ENCODE measurements around the gene AMDHD2.

The AMDHD2 gene

DNA sequence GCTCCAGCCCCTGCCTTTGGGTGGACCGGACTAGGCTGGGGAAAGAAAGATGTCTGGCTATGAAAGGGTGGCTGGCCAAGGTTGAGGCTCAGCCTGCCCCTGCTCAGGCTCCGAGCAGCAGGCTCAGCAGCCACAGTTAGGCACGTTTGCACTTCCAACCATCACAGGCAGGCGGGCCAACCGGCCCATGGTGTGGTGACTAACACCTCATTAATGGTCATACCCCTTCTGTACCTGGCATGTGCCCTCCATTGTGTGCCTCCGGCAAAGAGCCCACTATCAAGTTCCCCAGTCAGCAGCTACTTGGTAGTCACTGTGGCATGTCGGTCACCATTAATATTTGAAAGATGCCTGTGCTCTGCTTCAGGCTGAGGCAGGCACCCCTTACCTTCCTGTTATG is 38.5 kb upstream of the AMDHD2 start:
- H3K27me3 ChIP-seq (replicated peaks; ENCODE audit: control insufficient read depth, insufficient read depth, low read length), result no peaks in the 10 kb centered on the region
- TF ChIP-seq, protein P1, sequence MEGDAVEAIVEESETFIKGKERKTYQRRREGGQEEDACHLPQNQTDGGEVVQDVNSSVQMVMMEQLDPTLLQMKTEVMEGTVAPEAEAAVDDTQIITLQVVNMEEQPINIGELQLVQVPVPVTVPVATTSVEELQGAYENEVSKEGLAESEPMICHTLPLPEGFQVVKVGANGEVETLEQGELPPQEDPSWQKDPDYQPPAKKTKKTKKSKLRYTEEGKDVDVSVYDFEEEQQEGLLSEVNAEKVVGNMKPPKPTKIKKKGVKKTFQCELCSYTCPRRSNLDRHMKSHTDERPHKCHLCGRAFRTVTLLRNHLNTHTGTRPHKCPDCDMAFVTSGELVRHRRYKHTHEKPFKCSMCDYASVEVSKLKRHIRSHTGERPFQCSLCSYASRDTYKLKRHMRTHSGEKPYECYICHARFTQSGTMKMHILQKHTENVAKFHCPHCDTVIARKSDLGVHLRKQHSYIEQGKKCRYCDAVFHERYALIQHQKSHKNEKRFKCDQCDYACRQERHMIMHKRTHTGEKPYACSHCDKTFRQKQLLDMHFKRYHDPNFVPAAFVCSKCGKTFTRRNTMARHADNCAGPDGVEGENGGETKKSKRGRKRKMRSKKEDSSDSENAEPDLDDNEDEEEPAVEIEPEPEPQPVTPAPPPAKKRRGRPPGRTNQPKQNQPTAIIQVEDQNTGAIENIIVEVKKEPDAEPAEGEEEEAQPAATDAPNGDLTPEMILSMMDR (IDR thresholded peaks at IDR 0.05; ENCODE audit: insufficient read depth, low read length, poor library complexity, severe bottlenecking), result no peak
- H3K36me3 ChIP-seq (ENCODE audit: control insufficient read depth, insufficient read depth, low read length), result no peaks in the 10 kb centered on the region
- H3K4me3 ChIP-seq (replicated peaks; ENCODE audit: low read depth, low read length), result no peak overlapping the region
- no peak for DNase-seq (ENCODE audit: extremely low read depth, insufficient read length)

DNA sequence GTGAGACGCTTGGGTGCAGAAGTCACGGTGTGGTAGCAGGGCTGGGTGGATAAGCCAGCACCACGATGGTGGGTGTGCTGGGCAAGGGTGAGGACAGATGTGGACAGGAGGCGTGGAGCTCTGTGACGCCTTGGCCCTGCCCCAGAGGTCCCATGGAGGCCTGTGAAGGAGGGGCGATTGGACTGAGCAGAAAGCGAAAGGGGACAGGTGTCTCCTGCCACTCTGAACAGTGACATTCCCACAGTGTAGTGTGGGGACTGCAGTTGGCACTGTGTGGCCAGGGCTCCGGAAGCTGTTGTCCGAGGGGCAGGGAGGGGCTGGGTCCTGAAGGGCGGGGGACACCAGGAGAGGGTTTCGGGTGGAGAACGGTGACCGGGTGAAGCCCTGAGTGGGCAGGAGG is 37.9 kb upstream of the AMDHD2 start:
- TF ChIP-seq, protein P1 (IDR thresholded peaks at IDR 0.05; ENCODE audit: insufficient read depth, low read length, poor library complexity, severe bottlenecking), result no peak
- Histone ChIP-seq H3K36me3 (ENCODE audit: control insufficient read depth, insufficient read depth, low read length) (no peaks in the 10 kb centered on the region), H3K27me3 (replicated peaks; ENCODE audit: control insufficient read depth, insufficient read depth, low read length) (no peaks in the 10 kb centered on the region), H3K4me3 (replicated peaks; ENCODE audit: low read depth, low read length) (no peak overlapping the region)
- DNase-seq (ENCODE audit: extremely low read depth, insufficient read length), result no peak

DNA sequence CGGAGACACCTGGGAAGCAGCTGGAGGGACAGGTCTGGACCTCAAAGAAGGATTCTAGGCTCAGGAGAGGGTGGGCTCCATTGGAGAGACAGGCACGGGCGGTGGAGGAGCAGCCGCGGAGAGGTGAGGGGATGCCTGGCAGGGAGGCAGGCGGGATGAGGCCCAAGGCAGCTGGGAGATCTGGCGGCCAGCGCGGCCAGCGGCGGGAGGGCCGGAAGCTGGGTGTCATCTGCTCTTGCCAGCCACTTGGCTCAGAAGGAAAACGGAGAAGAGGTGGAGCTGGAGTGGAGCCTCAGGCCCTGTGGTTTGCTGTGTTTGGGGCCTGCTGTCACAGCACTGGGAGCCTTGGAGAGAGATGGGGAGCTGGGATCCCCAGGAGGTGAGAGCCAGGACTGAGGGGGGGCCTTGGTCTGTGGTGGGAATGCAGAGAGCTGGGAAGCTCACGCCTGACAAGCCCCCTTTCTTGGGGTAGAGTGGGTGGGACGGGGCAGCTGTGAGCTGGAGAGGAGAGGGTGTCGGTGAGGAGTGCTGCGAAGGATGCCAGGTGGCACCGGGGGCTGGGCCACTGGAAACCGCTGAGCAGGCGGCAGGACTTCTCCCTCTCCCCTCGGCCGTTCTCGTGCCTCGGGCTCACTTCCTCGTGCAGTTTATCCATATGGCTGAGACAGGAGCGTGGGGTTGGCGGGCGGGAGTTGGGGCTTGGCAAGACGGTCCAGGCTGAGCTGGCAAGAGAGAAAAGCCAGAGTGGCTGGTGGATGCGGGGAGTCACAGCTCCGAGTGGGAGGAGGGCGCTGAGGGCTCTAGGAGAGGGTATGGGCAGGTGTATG is 37.2 kb upstream of the AMDHD2 start:
- DNase-seq (ENCODE audit: extremely low read depth, insufficient read length), result no peak
- TF ChIP-seq, protein P1 (IDR thresholded peaks at IDR 0.05; ENCODE audit: insufficient read depth, low read length, poor library complexity, severe bottlenecking), result no peak
- H3K4me3 ChIP-seq (replicated peaks; ENCODE audit: low read depth, low read length), result no peak overlapping the region

DNA sequence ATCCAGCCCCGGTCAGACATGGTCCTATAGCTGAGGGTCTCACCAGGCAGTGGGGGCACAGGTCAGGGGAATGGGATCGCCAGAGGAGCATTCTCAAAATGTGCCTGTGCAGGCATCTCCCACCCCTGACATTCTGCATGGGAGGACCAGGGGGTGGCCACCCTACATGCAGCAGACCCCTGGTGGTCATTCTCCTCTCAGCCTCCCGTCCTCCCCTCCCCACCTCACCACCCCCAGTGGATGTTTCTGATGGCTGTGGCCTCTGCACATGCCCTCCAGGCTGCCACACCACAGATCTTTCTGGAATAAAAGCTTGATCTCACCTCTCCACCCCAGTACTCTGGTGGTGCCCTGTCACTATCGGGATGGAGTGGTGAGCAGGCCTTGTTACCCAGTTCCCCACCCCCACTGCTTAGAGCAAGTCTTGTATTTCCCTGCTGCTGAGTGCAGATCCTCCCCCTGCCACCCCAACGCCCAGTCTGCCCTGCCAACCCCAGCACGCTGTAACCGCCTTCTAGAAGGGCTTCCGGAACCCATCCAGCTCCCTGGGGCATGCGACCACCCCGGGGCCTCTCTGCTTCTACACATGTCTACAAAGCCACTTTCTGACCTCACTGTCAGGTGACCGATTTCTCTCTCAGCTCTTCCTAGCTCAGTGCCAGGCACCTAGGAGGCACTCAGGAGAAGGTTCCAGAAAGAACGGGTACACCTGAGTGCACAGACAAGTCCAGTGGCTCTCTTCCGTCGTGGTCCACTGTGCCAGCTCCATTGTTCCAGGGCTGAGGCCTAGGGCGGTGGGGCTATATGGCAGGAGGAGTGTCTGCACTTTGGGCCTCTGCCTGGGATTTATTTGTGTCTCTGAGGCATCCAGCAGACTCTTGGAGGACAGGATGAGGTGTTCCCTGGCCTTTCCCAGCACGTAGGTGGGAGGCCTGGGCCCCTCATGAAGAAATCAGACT is 36.0 kb upstream of the AMDHD2 start:
- no peak overlapping the region for H3K4me3 ChIP-seq (replicated peaks; ENCODE audit: low read depth, low read length)
- H3K36me3 ChIP-seq (ENCODE audit: control insufficient read depth, insufficient read depth, low read length), result no peaks in the 10 kb centered on the region
- DNase-seq (ENCODE audit: extremely low read depth, insufficient read length), result no peak
- no peaks in the 10 kb centered on the region for H3K27me3 ChIP-seq (replicated peaks; ENCODE audit: control insufficient read depth, insufficient read depth, low read length)
- TF ChIP-seq, protein P1 (IDR thresholded peaks at IDR 0.05; ENCODE audit: insufficient read depth, low read length, poor library complexity, severe bottlenecking), result no peak

More for the DNA sequence above, 37.2 kb upstream of the AMDHD2 start:
- Histone ChIP-seq H3K27me3 (replicated peaks; ENCODE audit: control insufficient read depth, insufficient read depth, low read length) (no peaks in the 10 kb centered on the region), H3K36me3 (ENCODE audit: control insufficient read depth, insufficient read depth, low read length) (no peaks in the 10 kb centered on the region)

DNA sequence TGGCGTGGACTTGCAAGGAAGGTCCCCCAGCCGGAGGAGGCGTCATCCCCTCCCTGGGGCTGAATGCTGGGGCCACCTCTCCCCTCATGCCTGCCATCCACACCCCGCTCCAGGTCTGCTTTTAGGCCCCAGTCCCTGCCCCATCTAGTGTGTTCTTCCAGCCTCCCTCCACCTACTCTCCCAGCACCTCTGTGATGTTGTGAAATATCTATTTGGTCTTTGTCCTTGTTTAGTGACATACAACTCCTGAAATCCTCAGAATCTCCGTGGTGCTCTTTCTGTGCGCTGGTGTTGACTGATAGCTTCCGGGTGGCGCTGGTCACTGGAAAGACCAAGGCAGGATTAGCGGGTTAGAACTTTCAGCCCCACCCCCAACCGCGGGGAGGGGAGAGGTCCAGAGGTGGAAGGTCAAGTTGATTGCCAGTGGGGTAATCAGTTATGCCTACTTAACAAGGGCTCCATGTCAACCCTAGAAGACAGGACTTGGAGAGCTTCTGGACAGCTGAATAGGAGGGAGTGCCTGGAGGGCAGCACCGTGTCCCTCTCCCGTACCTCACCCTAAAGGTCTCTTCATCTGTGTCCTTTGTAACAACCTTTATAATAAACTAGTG is 35.2 kb upstream of the AMDHD2 start:
- Histone ChIP-seq H3K27me3 (replicated peaks; ENCODE audit: control insufficient read depth, insufficient read depth, low read length) (no peaks in the 10 kb centered on the region), H3K4me3 (replicated peaks; ENCODE audit: low read depth, low read length) (no peak overlapping the region), H3K36me3 (ENCODE audit: control insufficient read depth, insufficient read depth, low read length) (no peaks in the 10 kb centered on the region)
- TF ChIP-seq, protein P1 (IDR thresholded peaks at IDR 0.05; ENCODE audit: insufficient read depth, low read length, poor library complexity, severe bottlenecking), result no peak
- DNase-seq (ENCODE audit: extremely low read depth, insufficient read length), result no peak
